GM18867 (cell line): ENCODE results near the gene IMP3.
A peak's percentile ranks its signal among the peaks of the same experiment; 100 is the strongest.
"Not testable (repeated sequence)": the region's sequence is repeated elsewhere in the genome, so short reads cannot be mapped to it uniquely, and the experiment has no call there.

Experiments
- ATAC-seq: cut with Tn5 transposase; IDR thresholded peaks from one replicate; pipeline ENCODE4 v1.9.1; 2021; ENCODE audit warnings: mild to moderate bottlenecking, moderate library complexity; ENCODE audit not compliant: unreplicated experiment

The IMP3 gene, protein sequence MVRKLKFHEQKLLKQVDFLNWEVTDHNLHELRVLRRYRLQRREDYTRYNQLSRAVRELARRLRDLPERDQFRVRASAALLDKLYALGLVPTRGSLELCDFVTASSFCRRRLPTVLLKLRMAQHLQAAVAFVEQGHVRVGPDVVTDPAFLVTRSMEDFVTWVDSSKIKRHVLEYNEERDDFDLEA

GRCh38 chr15:75639709-75640482 lies at the start of gene IMP3:
TSS of gene IMP3 (minus strand) at chr15:75640224. CDS start at chr15:75640168, 56 bp downstream.
- ATAC-seq: peak; percentile 89

GRCh38 chr15:75689429-75689828 lies 49.4 kb upstream of the IMP3 start:
- ATAC-seq: not testable (repeated sequence)

- ATAC-seq: no peak
These were observed 48.8 kb upstream of the IMP3 start for GRCh38 chr15:75688831-75689230.

DNA sequence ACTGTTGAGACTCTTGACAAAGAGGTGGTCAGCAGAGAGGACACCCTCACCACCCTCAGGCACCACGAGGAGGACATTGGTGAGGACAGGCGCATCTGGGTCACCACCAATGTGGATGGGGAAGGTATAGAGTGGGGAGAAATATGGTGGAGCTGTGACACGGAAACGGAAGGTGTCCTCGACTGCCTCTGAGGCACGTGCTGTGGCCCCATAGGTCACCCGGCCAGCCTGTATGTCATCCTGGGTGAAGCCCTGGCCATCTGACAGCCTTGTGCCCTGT lies 48.2 kb upstream of the IMP3 start:
- ATAC-seq: no peak

DNA sequence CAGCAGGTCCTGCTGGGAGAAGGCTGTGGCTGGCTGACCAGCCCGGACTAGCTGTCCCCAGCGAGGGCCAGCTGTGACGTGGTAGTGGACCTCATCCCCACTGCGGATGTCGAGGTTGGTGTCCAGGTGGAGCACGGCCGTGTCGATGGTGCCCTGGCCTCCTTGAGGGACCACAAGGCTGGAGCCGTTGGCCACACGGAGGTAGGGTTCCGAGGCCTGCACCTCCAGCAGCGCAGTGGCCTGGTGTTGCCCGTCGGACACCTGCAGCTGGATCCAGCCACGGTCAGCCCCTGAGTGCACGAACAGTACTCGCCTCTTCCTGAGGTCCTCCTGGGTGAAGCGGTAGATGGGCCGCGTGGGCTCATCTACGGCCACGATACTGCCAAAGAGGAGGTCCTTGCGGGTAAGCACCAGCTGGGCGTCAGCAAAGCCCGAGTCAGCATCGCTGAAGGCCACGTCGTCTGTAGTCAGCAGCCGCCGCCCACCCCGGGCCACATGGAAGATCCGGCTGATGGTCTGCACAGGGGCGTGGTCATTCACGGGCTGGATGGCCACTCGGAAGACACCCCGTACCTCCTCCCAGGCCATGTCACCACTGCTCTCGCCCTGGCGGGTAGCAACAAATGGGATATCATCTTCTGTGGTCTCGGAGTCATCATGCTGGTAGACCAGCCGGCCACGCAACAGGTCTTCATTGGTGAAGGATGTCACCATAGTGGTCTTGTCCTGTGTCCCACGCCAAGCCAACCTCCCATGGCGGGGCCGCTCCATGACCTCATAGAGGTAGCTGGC lies 47.7 kb upstream of the IMP3 start:
- ATAC-seq: no peak

GRCh38 chr15:75686212-75686642 lies 46.2 kb upstream of the IMP3 start:
- ATAC-seq: not testable (repeated sequence)

DNA sequence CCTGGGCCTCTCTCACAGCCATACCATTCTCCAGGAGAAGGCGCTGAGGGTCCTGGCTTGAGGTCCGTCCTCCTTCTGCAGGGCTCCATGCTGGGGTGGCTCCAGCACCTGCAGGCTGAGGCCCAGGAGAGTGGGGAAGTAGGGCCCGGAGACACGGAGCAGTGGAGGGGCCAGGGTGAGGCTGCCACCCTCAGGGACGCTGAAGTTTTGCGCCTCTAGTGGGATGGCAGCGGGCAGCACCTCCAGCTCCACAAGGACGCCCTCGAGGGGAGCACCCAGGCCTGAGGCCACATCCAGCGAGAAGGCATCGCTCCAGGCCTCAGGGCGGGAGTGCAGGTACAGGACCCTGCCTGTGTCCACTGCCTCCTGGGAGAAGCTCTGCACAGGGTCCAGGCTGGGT lies 45.2 kb upstream of the IMP3 start:
- no peak for ATAC-seq

DNA sequence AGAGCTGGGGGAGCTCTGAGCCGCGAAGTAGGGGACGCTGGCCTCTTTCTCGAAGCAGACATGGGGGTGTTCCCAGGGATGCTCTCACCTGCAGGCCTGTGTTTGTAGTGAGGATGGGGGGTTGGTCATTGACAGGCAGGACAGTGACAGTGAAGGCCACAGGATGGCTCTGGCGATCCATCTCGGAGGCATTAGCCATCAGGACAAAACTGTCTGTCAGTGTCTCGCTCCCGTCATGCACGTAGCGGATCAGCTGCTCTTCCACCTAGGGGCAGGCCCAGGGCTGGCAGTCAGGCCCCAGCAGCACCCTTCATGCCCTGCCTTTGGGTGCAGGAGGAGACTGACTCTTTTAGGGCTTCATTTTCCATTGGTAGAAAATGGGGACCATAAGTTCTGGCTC lies 44.6 kb upstream of the IMP3 start:
- ATAC-seq: no peak

GRCh38 chr15:75683646-75684312 lies 43.8 kb upstream of the IMP3 start:
- ATAC-seq: peak; percentile 57

DNA sequence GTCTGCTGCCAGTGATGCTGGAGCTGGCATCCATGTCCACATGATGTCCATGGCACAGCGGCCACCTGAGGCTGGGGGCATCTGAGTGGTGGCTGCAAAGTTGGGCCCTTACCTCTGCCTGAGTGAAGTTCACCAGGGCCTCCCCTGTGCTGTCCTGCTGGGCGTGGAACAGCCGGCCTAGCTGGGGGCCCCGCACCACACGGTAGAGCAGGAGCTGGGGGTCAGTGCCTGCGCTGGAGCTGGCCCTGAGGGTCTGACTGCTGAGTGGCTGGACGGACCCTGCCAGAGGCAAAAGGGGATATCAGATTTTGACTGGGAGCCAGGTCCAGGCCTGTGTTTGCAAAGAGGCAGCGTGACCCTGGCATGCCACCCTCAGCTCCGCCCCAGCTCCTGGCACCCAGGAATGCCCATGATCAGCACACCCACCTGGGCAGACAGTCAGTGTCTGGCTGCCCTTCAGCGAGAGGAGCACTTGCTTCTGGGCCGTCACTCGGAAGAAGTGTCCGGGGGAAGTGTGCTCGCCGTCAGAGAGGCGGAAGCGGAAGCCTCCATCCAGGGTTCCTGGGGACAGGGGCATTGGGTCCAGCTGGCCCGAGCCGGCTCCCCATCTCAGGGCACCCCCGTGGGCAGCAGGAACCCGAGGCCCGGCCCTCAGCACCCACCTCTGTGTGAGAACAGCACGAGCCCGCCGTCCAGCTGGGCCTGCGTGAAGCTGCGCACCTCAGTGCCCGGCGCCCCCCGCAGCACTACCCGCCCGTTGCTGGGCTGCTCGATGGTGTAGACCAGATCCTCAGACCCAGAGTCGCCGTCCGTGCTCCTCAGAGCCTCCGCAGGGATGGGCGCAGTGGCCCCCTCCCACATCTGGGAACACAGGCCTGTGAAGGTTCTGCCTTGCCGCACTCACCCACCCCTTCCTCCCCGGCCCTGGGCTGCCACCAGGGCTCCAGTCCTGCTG lies 42.4 kb upstream of the IMP3 start:
- ATAC-seq: no peak

DNA sequence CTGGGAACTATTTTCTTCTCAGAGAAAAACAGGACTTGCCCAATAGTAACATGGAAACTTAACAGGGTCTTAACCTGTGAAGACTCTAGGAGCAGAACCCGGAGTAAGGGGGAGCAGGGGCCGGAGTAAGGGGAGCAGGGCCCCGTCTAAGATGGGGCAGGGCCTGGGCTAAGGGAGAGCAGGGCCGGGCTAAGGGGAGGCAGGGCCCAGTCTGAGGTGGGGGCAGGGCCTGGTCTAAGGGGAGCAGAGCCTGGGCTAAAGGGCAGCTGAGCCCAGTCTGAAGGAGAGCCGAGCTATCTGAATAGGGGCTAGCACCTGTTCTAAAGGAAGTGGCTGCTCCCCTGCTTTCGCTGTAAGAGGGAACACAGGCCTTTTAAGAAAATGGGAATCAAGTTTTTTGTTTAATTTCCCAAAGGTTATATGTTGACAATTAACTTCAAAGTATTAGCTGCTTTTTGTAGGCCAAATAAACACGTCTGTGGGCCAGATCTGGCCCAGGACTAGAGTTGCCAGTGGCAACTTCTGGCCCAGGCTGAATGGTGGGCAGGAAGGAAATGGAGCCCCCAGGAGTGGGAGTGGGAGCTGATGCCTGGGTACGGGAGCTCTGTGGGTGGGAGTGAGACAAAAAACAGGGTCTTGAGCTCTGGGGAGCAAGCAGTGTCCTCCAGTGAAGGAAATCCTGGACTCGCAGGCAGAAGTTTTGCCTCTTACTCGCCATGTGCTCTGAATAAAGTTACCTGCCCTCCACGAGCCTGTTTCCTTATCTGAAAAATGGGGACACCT lies 40.2 kb upstream of the IMP3 start:
- ATAC-seq: no peak

GRCh38 chr15:75678324-75678690 lies 38.3 kb upstream of the IMP3 start:
- not testable (repeated sequence) for ATAC-seq

DNA sequence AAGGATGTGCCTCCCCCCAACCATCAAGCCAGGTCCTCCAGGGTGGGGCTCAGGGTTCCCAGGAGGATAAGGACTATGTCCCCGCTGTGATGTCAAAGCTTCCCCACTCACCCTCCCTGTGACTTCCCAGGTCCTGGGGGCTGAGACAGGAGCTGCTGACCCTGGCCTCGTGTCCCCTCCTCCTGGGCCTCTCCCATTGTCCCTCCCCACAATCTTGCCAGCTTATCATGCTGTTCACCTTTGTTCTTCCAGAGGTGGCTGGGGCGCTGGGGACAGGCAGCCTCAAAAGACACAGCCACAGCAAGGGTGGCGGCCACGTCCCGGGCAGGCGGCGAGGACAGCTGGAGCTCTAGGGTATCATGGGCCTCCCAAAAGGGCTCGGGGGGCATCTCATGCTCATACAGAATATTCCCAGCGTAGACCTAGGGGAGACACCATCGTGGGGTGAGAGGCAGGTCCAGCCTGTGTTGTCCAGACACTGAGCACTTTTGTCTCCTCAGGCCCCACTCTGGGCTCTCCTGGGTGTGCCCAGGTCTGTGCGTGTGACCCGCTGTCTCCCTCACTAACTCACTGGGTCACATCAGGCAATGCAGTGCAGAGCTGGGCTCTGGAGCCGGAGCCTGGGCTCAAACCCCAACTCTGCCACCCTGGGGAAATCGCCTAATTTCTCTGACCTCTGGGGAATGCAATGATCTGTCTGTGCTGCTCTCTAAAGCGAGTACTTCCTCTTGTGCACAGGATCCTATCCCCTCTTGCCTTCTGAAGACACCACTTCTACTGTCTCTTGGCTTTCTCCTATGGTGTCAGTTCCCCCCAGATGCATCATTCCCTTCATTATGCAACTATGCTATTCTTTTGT lies 37.7 kb upstream of the IMP3 start:
- ATAC-seq: no peak

DNA sequence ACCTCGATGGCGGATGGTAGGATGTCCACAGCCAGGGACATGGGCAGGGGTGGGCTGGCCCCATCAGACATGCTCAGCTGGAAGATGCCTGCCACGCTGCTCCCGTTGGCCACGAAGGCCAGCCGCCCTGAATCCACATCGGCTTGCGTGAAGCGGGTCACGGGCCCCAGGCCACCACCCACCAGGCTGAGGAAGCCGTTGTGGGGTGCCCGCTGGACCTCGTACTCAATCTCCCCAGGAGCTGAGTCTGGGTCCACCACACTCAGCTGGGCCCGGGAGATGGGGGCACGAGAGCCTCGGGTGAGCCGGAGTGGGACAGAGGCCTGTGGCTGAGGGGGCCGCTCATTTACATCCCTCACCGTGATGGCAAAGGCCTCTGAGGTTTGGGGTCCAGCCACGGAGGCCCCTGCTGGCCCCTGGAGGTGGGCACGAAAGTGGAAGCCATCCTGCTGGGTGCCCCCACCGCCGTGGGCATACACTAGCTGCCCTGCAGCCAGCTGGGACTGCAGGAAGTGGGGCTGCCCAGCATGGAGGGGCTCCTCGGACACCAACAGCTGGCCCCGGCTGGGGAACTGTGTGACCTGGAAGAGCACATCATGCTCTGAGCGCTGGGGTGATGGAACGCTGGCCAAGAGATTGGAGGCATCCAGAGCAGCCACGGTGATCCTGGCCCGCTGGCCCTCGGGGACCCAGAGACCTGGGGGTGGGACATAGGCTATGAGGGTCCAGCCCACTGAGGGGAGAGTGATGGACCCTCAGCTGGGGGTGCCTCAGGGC lies 36.9 kb upstream of the IMP3 start:
- ATAC-seq: no peak

GRCh38 chr15:75675579-75676404 lies 35.8 kb upstream of the IMP3 start:
- ATAC-seq: no peak

GRCh38 chr15:75674366-75674765 lies 34.3 kb upstream of the IMP3 start:
- no peak for ATAC-seq
